IPS-NIHi11 (cell line): ENCODE measurements around the gene UNG.

Experiments used
- DNase-seq: peaks from one replicate; pipeline ENCODE4 v3.0.0; 2012; ENCODE audit warnings: mixed read lengths, low spot score

The UNG gene

GRCh38 chr12:109154451-109155438 is 57.3 kb downstream of the UNG start:
- DNase-seq = peak; percentile 97

GRCh38 chr12:109156036-109156435 is 58.6 kb downstream of the UNG start:
- no peak for DNase-seq

GRCh38 chr12:109156586-109156985 is 59.2 kb downstream of the UNG start:
- DNase-seq = no peak

DNA sequence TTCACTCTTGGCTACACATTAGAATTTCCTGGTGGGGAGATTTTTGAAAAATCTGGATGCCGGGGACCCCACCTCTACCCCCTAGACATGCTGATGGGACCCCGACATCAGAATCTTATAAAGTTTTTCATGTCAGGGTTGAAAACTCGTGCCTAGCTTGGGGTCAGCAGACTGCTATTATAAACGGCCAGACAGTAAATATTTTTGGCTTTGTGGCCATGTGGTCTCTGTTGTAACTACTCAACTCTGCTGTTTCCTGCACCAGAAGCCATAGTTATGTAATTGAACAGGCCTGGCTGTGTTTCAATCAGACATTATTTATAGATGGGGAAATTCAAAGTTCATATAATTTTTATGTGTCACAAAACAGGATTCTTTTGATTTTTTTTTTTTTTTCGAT is 60.6 kb downstream of the UNG start:
- no peak for DNase-seq

DNA sequence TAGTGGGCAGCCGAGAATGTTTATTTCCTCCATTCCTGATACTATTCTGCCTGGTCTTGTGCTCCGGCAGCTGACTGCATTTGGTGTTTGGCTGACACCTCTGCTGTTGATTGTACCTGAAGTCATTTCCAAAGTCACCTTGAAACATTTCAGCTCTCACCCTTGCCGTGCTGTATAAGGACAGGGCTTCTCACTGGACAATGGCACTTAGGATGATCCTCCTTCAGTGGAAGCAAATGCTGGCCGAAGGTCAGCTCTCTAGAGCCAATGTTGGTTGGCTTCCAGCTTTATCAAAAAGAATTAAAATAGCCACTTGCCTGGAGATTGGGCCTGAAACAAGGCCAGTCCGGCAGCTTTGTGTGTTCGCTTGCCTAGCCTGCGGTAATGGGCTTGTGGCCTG is 63.0 kb downstream of the UNG start:
- DNase-seq = no peak
